A673 (cell line): Measurements from ENCODE around the gene FCGR2B.
"Not testable (repeated sequence)": the region's sequence is repeated elsewhere in the genome, so short reads cannot be mapped to it uniquely, and the experiment has no call there.

Experiments
- EZH2 ChIP-seq: fragments of 200-600 bp; sonication (generic); IDR thresholded peaks from 2 replicates; pipeline ENCODE4 v1.6.1; 2017; ENCODE audit warnings: borderline replicate concordance, low read depth, mild to moderate bottlenecking, mixed read lengths, antibody characterized with exemption, low read length; ENCODE audit not compliant: poor library complexity, severe bottlenecking
- TF ChIP-seq, protein P1 (sequence below): fragments of 300-800, 200-600 bp; sonication (generic); conservative IDR thresholded peaks from 2 replicates; pipeline ENCODE4 v1.5.1; 2017; ENCODE audit warnings: low read depth, mild to moderate bottlenecking, antibody characterized with exemption, low read length, moderate library complexity, mixed read lengths

DNA sequence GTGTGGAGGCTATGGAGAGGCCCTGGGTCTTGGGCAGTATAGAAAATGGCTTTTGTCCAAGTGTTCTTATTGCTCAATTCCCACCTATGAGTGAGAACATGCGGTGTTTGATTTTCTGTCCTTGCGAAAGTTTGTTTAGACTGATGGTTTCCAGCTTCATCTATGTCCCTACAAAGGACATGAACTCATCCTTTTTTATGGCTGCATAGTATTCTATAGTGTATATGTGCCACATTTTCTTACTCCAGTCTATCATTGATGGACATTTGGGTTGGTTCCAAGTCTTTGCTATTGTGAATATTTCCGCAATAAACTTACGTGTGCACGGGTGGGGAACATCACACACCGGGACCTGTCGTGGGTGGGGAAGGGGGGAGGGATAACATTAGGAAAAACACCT lies 42.5 kb upstream of the FCGR2B start:
- TF ChIP-seq, protein P1, sequence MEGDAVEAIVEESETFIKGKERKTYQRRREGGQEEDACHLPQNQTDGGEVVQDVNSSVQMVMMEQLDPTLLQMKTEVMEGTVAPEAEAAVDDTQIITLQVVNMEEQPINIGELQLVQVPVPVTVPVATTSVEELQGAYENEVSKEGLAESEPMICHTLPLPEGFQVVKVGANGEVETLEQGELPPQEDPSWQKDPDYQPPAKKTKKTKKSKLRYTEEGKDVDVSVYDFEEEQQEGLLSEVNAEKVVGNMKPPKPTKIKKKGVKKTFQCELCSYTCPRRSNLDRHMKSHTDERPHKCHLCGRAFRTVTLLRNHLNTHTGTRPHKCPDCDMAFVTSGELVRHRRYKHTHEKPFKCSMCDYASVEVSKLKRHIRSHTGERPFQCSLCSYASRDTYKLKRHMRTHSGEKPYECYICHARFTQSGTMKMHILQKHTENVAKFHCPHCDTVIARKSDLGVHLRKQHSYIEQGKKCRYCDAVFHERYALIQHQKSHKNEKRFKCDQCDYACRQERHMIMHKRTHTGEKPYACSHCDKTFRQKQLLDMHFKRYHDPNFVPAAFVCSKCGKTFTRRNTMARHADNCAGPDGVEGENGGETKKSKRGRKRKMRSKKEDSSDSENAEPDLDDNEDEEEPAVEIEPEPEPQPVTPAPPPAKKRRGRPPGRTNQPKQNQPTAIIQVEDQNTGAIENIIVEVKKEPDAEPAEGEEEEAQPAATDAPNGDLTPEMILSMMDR = not testable (repeated sequence)
- not testable (repeated sequence) for TF ChIP-seq EZH2
